Body of pancreas (tissue), 4 donors: ENCODE results near the gene FOXC1.

Experiments
- CTCF ChIP-seq, 7 experiments: fragments of 450-650 bp in 4 of 7; fragments of 200-600 bp in 3 of 7; sonication (generic) in 3 of 7; IDR thresholded peaks; one replicate each; pipeline ENCODE4 v1.5.1; 2016 to 2019; ENCODE audit warnings: antibody characterized with exemption in 7 of 7
- POLR2A ChIP-seq, 3 donors: fragments of 450-650 bp; IDR thresholded peaks; one replicate each; pipeline ENCODE4 v1.6.1; 2016; ENCODE audit warnings: antibody characterized with exemption in 3 of 3, mild to moderate bottlenecking in 2 of 3

GRCh38 chr6:1600764-1601157, 9.0 kb upstream of the FOXC1 start:
- TF ChIP-seq CTCF (IDR thresholded peaks at IDR 0.05), result no peak
- TF ChIP-seq POLR2A (IDR thresholded peaks at IDR 0.05), result no peak
